Calu3 (cell line): ENCODE data around the gene HORMAD1. TPM values are rescaled to one million over a fixed set of nuclear protein-coding genes. Genes with fewer than 3 reads are reported as not detected.
"Not testable (repeated sequence)": the region's sequence is repeated elsewhere in the genome, so short reads cannot be mapped to it uniquely, and the experiment has no call there.

ENCODE experiments used
- BruUV-seq: library from RNA; stranded (reverse); fragments of 400-500 nt; replicated peaks from 2 replicates; lab custom pipeline; 2021; lab: Mats Ljungman, UMichigan
- CTCF ChIA-PET: fragments of 300-600 bp; sonication (Branson Sonifier 250); formaldehyde crosslinking; loops from one replicate; lab custom pipeline; 2022; ENCODE audit warnings: antibody characterized with exemption; lab: Charles Lee
- DNase-seq: peaks from one replicate; pipeline ENCODE4 v3.0.0; 2022
- H3K27ac Mint-ChIP-seq: one replicate; pipeline ENCODE4 v1.8.0; 2022; ENCODE audit warnings: mixed read lengths; ENCODE audit not compliant: unreplicated experiment
- H3K27me3 Mint-ChIP-seq: one replicate; pipeline ENCODE4 v1.8.0; 2022; ENCODE audit warnings: mixed read lengths; ENCODE audit not compliant: unreplicated experiment
- H3K36me3 Mint-ChIP-seq: one replicate; pipeline ENCODE4 v1.8.0; 2022; ENCODE audit warnings: mild to moderate bottlenecking, moderate library complexity, mixed read lengths; ENCODE audit not compliant: insufficient read depth, unreplicated experiment
- H3K4me1 Mint-ChIP-seq: one replicate; pipeline ENCODE4 v1.8.0; 2022; ENCODE audit warnings: mild to moderate bottlenecking, low read depth, mixed read lengths; ENCODE audit not compliant: unreplicated experiment
- H3K4me3 Mint-ChIP-seq: one replicate; pipeline ENCODE4 v1.8.0; 2022; ENCODE audit warnings: mild to moderate bottlenecking, low read depth, moderate library complexity, mixed read lengths; ENCODE audit not compliant: unreplicated experiment
- H3K9me3 Mint-ChIP-seq: one replicate; pipeline ENCODE4 v1.8.0; 2022; ENCODE audit warnings: low read depth, mixed read lengths; ENCODE audit not compliant: unreplicated experiment
- intact Hi-C: fragments of 100-400 bp; cut with micrococcal nuclease; formaldehyde crosslinking; loops from one replicate; pipeline ENCODE4 v1.10.0; 2022; ENCODE audit not compliant: unreplicated experiment
- total RNA-seq: library from RNA; stranded (reverse); gene quantifications from 2 replicates; pipeline ENCODE4 v1.2.3, GENCODE V29; 2022
- TF ChIP-seq, protein P1 (sequence below): fragments of 200-600 bp; IDR thresholded peaks from one replicate; pipeline ENCODE4 v1.8.0; 2022; ENCODE audit warnings: antibody characterized with exemption; ENCODE audit not compliant: unreplicated experiment

HORMAD1 gene
- total RNA-seq, 1 experiment from 2014 or later: not detected

DNA sequence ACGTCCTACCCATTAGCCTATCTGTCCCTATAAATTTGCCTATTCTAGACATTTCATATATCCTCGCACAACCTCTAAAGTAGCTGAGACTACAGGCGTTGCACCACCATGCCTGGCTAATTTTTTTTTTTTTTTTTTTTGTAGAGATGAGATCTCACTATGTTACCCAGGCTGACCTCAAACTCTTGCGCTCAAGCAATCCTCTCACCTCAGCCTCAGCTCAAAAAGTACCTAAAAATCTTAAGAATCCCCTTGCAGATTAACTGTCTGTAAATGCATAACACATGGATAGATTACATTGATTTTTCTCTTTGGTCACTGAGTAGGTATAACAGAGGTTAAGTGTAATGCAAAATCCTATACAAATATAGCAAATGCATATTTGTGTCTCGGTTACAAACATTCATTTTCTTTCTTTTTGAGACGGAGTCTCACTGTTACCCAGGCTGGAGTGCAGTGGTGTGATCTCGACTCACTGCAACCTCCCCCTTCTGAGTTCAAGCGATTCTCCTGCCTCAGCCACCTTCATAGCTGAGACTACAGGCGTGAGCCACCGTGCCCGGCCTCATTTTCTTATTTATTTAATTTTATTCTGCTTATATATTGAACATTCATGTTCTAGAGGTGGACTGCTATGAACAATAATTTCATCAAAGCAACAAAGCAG is 2.3 kb downstream of the HORMAD1 start:
- no peaks in the 10 kb centered on the region for H3K27me3 Mint-ChIP-seq
- H3K9me3 Mint-ChIP-seq: no peaks in the 10 kb centered on the region
- CTCF ChIA-PET: no interaction called here
- intact Hi-C loops: no loop called here
- H3K27ac Mint-ChIP-seq: no peak overlapping the region
- H3K4me1 Mint-ChIP-seq: no peaks in the 10 kb centered on the region
- TF ChIP-seq, protein P1, sequence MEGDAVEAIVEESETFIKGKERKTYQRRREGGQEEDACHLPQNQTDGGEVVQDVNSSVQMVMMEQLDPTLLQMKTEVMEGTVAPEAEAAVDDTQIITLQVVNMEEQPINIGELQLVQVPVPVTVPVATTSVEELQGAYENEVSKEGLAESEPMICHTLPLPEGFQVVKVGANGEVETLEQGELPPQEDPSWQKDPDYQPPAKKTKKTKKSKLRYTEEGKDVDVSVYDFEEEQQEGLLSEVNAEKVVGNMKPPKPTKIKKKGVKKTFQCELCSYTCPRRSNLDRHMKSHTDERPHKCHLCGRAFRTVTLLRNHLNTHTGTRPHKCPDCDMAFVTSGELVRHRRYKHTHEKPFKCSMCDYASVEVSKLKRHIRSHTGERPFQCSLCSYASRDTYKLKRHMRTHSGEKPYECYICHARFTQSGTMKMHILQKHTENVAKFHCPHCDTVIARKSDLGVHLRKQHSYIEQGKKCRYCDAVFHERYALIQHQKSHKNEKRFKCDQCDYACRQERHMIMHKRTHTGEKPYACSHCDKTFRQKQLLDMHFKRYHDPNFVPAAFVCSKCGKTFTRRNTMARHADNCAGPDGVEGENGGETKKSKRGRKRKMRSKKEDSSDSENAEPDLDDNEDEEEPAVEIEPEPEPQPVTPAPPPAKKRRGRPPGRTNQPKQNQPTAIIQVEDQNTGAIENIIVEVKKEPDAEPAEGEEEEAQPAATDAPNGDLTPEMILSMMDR: no peak
- no peaks in the 10 kb centered on the region for H3K36me3 Mint-ChIP-seq
- DNase-seq: no peak
- no peak overlapping the region for H3K4me3 Mint-ChIP-seq
- BruUV-seq: no TSS peak

DNA sequence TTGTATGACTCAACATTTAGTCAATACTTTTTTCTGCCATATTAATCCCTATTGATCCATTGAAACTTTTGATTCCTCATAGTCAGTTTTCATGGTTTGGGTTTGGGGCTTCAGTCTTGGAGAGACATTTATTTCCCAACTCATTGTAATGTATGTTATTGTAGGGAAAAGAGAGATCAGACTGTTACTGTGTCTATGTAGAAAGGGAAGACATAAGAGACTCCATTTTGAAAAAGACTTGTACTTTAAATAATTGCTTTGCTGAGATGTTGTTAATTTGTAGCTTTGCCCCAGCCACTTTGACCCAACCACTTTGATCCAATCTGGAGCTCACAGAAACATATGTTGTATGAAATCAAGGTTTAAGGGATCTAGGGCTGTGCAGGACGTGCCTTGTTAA is 11.7 kb downstream of the HORMAD1 start:
- H3K36me3 Mint-ChIP-seq, H3K9me3 Mint-ChIP-seq, DNase-seq, H3K27me3 Mint-ChIP-seq, intact Hi-C loops, CTCF ChIA-PET, BruUV-seq, H3K4me3 Mint-ChIP-seq, H3K27ac Mint-ChIP-seq, H3K4me1 Mint-ChIP-seq: not testable (repeated sequence)

DNA sequence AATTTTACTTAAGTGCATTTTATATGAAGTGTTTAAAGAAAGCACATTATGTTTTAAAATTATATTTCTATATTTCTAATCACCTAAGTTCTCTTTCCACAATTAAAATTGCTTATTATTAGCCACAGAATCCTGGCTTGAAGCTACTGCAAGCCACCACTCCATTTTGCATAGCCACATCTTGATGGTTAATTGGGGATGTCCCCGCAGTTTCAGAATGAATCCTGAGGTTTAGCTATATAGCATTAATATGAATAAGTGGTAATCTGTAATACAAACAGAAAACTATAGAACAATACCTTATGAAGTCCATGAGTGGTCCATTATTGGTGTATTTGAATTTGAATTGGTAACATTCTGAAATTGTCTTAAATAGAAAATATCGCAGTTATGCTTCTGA is 12.1 kb downstream of the HORMAD1 start:
- H3K27me3 Mint-ChIP-seq: no peaks in the 10 kb centered on the region
- H3K27ac Mint-ChIP-seq: no peak overlapping the region
- CTCF ChIA-PET: no interaction called here
- TF ChIP-seq, protein P1: no peak
- H3K4me3 Mint-ChIP-seq: no peak overlapping the region
- no peaks in the 10 kb centered on the region for H3K4me1 Mint-ChIP-seq
- BruUV-seq: no TSS peak
- intact Hi-C loops: no loop called here
- H3K36me3 Mint-ChIP-seq: no peaks in the 10 kb centered on the region
- DNase-seq: no peak
- H3K9me3 Mint-ChIP-seq: no peaks in the 10 kb centered on the region

DNA sequence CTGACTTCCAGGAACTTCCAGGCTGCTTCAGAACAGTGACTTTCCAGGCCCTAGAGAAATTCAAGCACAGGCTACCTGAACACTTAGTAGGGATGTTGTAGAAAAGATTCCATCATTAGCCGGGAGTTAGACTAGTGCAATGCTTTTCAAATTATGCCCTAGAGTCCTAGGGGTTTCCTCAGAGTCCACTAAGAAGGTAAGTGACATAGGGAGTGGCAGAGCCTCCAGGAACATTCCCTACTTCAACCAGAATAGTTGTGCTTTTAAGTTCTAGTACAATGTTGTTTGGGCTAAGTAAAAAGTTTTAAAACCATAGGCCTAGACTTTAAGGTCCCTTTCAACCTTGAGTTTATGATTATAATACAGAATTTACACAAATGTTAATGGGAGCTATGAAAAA is 14.6 kb downstream of the HORMAD1 start:
- Mint-ChIP-seq H3K9me3 (no peaks in the 10 kb centered on the region), H3K27ac (no peak overlapping the region), H3K27me3 (no peaks in the 10 kb centered on the region), H3K4me3 (no peak overlapping the region), H3K4me1 (no peaks in the 10 kb centered on the region), H3K36me3 (no peaks in the 10 kb centered on the region)
- CTCF ChIA-PET: no interaction called here
- BruUV-seq: no TSS peak
- DNase-seq: no peak
- TF ChIP-seq, protein P1: no peak
- intact Hi-C loops: no loop called here

DNA sequence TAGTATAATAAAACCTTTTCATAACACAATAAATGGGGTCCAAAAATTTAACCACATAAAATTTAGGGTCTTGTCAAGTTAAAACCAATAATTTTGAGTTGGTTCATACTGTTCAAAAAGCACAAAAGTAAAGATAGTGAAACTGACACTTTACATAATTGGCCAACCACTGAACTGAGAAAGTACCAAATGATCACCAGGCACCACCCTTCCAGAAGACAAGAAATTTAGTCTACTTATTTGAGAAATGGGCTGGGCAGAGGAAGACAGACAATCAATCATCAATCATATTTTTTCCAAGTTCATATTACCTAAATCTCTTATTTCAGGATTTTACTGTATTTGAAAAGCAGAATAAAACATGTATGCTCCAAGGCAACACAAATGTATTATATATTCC is 17.3 kb downstream of the HORMAD1 start:
- Mint-ChIP-seq H3K27me3 (no peaks in the 10 kb centered on the region), H3K4me1 (no peaks in the 10 kb centered on the region), H3K27ac (no peak overlapping the region), H3K9me3 (no peaks in the 10 kb centered on the region), H3K36me3 (no peaks in the 10 kb centered on the region), H3K4me3 (no peak overlapping the region)
- intact Hi-C loops: no loop called here
- CTCF ChIA-PET: no interaction called here
- no peak for DNase-seq
- TF ChIP-seq, protein P1: no peak
- no TSS peak for BruUV-seq
